ENCODE data around the gene ANKFY1.

ANKFY1 gene

DNA sequence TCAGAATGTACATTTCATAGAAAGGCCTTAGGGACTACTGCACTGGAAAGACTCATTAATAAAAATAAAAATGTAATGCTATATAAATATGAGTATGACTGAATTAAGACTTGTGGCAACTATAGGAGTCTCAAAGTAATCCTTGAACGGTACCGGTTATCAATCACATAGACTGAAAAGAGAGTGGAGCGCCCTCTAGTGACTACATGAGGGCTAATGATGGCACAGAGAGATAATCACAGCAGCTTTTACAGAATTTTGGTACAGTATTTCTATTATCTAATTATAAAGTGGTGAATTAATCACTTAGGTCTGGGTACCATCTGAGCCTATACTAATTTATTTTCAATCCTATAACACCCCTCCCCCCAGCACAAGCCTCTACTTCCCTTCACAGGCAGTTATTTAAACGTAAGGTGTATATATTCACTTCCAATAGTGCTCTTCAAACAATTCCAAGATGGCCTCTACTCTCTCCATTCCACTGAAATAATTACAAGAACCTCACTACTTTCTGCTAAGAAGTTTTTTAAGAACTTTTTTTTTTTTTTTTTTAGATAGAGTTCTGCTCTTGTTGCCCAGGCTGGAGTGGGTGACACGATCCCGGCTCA lies 40.7 kb upstream of the ANKFY1 start:
- Histone ChIP-seq H3K4me1 (no peaks in the 10 kb centered on the region), H3K9me3 (no peaks in the 10 kb centered on the region), H3K36me3 (no peaks in the 10 kb centered on the region; the same call in 1 of the 2 replicates), H3K4me3 (ENCODE audit: low read depth, low read length) (no peak overlapping the region), H3K27me3 (no peaks in the 10 kb centered on the region)
- peak; percentile 74 for TF ChIP-seq CTCF (IDR thresholded peaks at IDR 0.05; ENCODE audit: low read depth, low read length)
- DNase-seq, result peak; percentile 48

DNA sequence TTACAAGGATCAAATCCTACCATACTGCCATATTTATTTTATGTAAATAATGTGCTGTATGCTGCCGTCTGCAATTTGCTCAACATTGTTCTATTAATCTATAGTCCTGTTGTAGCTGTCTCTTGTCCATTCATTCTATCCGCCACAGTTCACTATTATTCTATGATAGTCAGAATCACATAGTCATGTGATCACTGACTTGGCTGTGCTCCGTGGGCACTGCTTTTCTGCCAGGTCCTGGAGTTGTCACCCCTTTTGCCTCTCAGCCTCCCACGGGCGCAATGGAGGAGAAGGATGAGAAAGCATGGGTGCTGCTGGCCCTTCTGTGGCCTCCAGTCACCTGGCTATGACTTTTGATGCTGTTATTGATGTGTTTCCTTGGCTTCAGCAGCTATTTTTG lies 37.3 kb upstream of the ANKFY1 start:
- no peak overlapping the region for H3K4me3 ChIP-seq (ENCODE audit: low read depth, low read length)
- no peak for TF ChIP-seq CTCF (IDR thresholded peaks at IDR 0.05; ENCODE audit: low read depth, low read length)
- no peaks in the 10 kb centered on the region for H3K4me1 ChIP-seq
- no peaks in the 10 kb centered on the region for H3K27me3 ChIP-seq
- no peak for DNase-seq
- H3K9me3 ChIP-seq, result no peaks in the 10 kb centered on the region
- H3K36me3 ChIP-seq, result no peaks in the 10 kb centered on the region; the same call in none of the 2 replicates

DNA sequence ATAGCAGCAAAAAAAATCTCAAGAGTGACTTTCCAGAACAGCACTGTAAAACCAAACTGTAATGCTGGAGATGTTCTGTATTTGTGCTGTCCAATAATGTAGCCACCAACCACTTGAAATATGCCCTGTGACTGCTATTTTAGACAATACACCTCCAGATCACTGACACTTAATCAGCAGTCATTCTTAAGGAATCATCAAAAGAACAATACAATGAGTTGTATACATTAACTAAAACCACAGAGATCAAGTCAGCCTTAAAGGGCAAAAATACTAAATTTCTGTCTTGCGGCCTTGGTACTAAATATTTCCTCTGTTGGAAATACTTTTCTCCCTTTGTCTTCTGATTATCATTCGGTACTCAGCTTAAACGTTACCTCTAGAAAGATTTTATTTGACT lies 33.6 kb upstream of the ANKFY1 start:
- no peak for DNase-seq
- H3K27me3 ChIP-seq, result no peaks in the 10 kb centered on the region
- no peaks in the 10 kb centered on the region for H3K4me1 ChIP-seq
- TF ChIP-seq CTCF (IDR thresholded peaks at IDR 0.05; ENCODE audit: low read depth, low read length), result no peak
- H3K9me3 ChIP-seq, result no peaks in the 10 kb centered on the region
- no peak overlapping the region for H3K4me3 ChIP-seq (ENCODE audit: low read depth, low read length)
- no peaks in the 10 kb centered on the region; the same call in 1 of the 2 replicates for H3K36me3 ChIP-seq

DNA sequence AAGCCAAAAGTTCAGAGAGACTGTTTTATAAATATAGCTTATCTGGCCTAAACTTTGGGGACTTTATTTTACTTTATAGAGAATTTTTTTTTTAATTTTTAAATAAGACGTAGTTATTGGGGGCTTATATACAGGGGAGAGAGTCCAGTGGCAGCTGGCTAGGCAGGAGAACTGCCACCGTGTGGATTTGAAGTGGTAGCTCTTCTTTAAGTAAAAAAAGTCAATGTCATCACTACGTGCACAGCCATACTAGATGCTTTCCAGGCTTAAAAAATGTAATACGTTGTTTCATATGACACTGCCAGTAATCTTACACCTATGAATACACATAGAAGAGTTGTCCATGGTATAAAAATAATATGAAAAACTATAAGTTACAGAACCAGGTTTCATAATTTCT lies 31.9 kb upstream of the ANKFY1 start:
- no peaks in the 10 kb centered on the region; the same call in 1 of the 2 replicates for H3K36me3 ChIP-seq
- no peaks in the 10 kb centered on the region for H3K9me3 ChIP-seq
- H3K27me3 ChIP-seq, result no peaks in the 10 kb centered on the region
- no peak overlapping the region for H3K4me3 ChIP-seq (ENCODE audit: low read depth, low read length)
- H3K4me1 ChIP-seq, result no peaks in the 10 kb centered on the region
- no peak for TF ChIP-seq CTCF (IDR thresholded peaks at IDR 0.05; ENCODE audit: low read depth, low read length)
- DNase-seq, result no peak

GRCh38 chr17:4293572-4293971 lies 29.8 kb upstream of the ANKFY1 start:
- no peak for DNase-seq
- H3K9me3 ChIP-seq, result no peaks in the 10 kb centered on the region
- H3K36me3 ChIP-seq, result no peaks in the 10 kb centered on the region; the same call in none of the 2 replicates
- H3K4me3 ChIP-seq (ENCODE audit: low read depth, low read length), result no peak overlapping the region
- no peak for TF ChIP-seq CTCF (IDR thresholded peaks at IDR 0.05; ENCODE audit: low read depth, low read length)
- H3K4me1 ChIP-seq, result no peaks in the 10 kb centered on the region
- H3K27me3 ChIP-seq, result no peaks in the 10 kb centered on the region

DNA sequence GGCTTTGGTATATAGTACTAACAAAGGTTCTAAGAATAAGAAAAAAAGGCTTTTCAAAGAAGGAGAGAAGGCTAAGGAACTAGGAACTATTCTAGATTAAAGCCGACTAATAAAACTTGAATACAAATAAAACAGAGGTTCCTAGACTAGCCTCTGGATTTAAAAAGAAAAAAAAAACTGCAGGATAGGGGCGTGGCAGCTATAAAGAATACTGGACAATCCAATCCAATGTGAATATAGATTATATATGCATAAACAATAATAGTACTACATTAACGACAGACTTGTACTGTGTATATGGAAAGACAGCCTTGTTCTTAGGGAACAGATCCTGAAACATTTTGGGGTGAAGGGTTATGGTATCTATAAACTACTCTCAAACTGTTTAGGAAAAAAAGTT lies 23.9 kb upstream of the ANKFY1 start:
- Histone ChIP-seq H3K36me3 (no peaks in the 10 kb centered on the region; the same call in 1 of the 2 replicates), H3K4me3 (ENCODE audit: low read depth, low read length) (no peak overlapping the region), H3K4me1 (no peaks in the 10 kb centered on the region), H3K27me3 (no peaks in the 10 kb centered on the region), H3K9me3 (no peaks in the 10 kb centered on the region)
- no peak for DNase-seq
- TF ChIP-seq CTCF (IDR thresholded peaks at IDR 0.05; ENCODE audit: low read depth, low read length), result no peak

Data from BE2C (cell line).